DOHH2 (cell line): ENCODE results near the gene PITPNC1.

Source experiments
- CTCF ChIP-seq: fragments of 200-600 bp; sonication (generic); IDR thresholded peaks from one replicate; pipeline ENCODE4 v1.5.1; 2014; ENCODE audit warnings: antibody characterized with exemption, mild to moderate bottlenecking, low read depth, low read length; ENCODE audit not compliant: poor library complexity, severe bottlenecking
- EZH2phosphoT487 ChIP-seq: fragments of 200-600 bp; sonication (generic); IDR thresholded peaks from 2 replicates; pipeline ENCODE4 v1.6.1; 2017; ENCODE audit warnings: borderline replicate concordance, mild to moderate bottlenecking, antibody characterized with exemption, low read length, moderate library complexity, mixed read lengths

- no peak for TF ChIP-seq CTCF
- TF ChIP-seq EZH2phosphoT487: no peak
These were observed 79.8 kb downstream of the PITPNC1 start for GRCh38 chr17:67456889-67457288.
